Heart left ventricle (tissue), 13 donors: ENCODE data around the gene C1orf116.

Experiments
- CTCF ChIP-seq, 12 donors: fragments of 200-600 bp; sonication (generic) in 4 of 12; IDR thresholded peaks; one replicate each; pipeline versions ENCODE4 v1.5.0 to v1.8.0; 2018 to 2022; ENCODE audit warnings: antibody characterized with exemption in 12 of 12, mild to moderate bottlenecking in 5 of 12
- POLR2A ChIP-seq, 2 donors: fragments of 450-650 bp; IDR thresholded peaks; one replicate each; pipeline ENCODE4 v1.6.1; 2017; ENCODE audit warnings: antibody characterized with exemption in 2 of 2, mild to moderate bottlenecking in 2 of 2, moderate library complexity in 2 of 2
- donor health status: ischemic (EF 13 %, LVEDD 7.1; RV severe dilation, severe dysfunction).
- donor health status: DM: no; HTN: yes; CAD: no.
- donor health status: DM: no; HTN: no; CAD: no.
- donor health status: ischemic (EF 25% LVEDD 6.9; RV normal size, moderate dysfunction).
- donor health status: ischemic (EF 25% LVEDD 5.7; RV mildly dilated, moderate dysfunction).
- donor health status: ischemic (EF 35%, LVEDD 5.7; RV mildly dilated, moderate dysfunction).
- donor health status: nonischemic (EF 11% LVEDD 7.7; RV severe dilation, severe dysfunction).
- donor health status: DM: yes; HTN: yes; CAD: no.
- donor health status: PGD.
- donor health status: ischemic (EF 29% LVEDD 5.4; RV normal size, mild dysfunction).
- donor health status: nonischemic (EF 23%, LVEDD 6.1; RV moderate dilation, normal function).

- no peak for TF ChIP-seq CTCF (IDR thresholded peaks at IDR 0.05)
- TF ChIP-seq POLR2A (IDR thresholded peaks at IDR 0.05), result no peak
Observed at GRCh38 chr1:207019661-207020060, 12.9 kb downstream of the C1orf116 start.
